Adrenal gland (tissue), 5 donors: ENCODE data around the gene RNASE7.

Source experiments
- CTCF ChIP-seq, 6 experiments: fragments of 450-650 bp in 4 of 6; fragments of 200-600 bp in 2 of 6; sonication (generic) in 1 of 6; IDR thresholded peaks; 1 replicate in 5 of 6; 2 replicates in 1 of 6; pipeline versions ENCODE4 v1.5.1 to v1.8.0; 2016 to 2021; ENCODE audit warnings: antibody characterized with exemption in 6 of 6, mild to moderate bottlenecking in 2 of 6, moderate library complexity in 1 of 6
- POLR2A ChIP-seq, 2 donors: fragments of 450-650 bp; IDR thresholded peaks; one replicate each; pipeline ENCODE4 v1.6.1; 2017; ENCODE audit warnings: antibody characterized with exemption in 2 of 2, mild to moderate bottlenecking in 2 of 2, moderate library complexity in 1 of 2
- donor health status: DM: no; HTN: no; CAD: no.

GRCh38 chr14:21038441-21039422, 3.4 kb upstream of the RNASE7 start:
- TF ChIP-seq POLR2A (IDR thresholded peaks at IDR 0.05) (peak in 1 of 2 donors; percentile 62), CTCF (IDR thresholded peaks at IDR 0.05) (no peak)
